ENCODE measurements around the gene CIT. TPM values are rescaled to one million over a fixed set of nuclear protein-coding genes. Genes with fewer than 3 reads are reported as not detected.

The CIT gene
- total and polyA plus RNA-seq, 2 donors (not counting 3 experiments of a cell fraction or from before 2014, with no cell fraction given), result 13.3 to 61.8 TPM

DNA sequence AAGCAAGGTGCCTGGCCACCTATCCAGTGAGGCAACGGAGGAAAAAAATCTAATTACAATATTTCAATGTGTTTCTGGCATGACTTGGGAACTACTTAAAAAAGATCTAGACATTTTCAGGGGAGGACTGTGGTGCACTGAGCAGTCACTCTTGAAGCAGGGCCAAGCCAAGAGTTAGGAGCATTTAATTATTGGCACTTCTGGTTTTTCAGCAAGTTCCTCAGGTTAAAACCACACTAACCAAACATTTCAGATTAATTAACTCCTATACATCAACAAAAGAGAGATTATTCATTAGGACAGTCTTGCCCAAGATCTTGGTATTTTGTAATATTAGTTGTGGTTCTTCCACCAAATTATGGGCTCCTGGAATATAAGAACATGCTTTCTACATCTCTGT is 183.6 kb downstream of the CIT start:
- ChIA-PET POLR2A (no interaction called here), CTCF (interaction anchor here (1.0 to 1.1 kb wide), 2 partner anchors 12 to 87 kb away, joined by 3 to 4 read pairs; no protein-coding TSS in a partner anchor)
- H3K36me3 ChIP-seq (ENCODE audit: control insufficient read depth in 2 of 2, extremely low read depth in 1 of 2, insufficient read depth in 2 of 2, low read length in 2 of 2), result no peaks in the 10 kb centered on the region
- H3K4me3 ChIP-seq (replicated peaks in 1 of 3; ENCODE audit: insufficient read depth in 1 of 3, low read depth in 1 of 3, low read length in 3 of 3), result peak overlapping the region in 1 of 3 experiments; percentile 23
- intact Hi-C loops (cut with micrococcal nuclease), result loop anchor here (1.0 kb wide), 5 partner anchors 11 to 87 kb away; no protein-coding TSS in a partner anchor
- H3K27ac ChIP-seq (ENCODE audit: insufficient read depth, low read depth, low read length), result peak overlapping the region; percentile 50
- peak overlapping the region; percentile 36 for H3K9ac ChIP-seq (replicated peaks; ENCODE audit: extremely low read depth, insufficient read depth, low read length)
- H3K9me3 ChIP-seq (replicated peaks; ENCODE audit: control insufficient read depth, insufficient read depth, low read length), result no peaks in the 10 kb centered on the region
- H4K20me1 ChIP-seq (replicated peaks; ENCODE audit: control insufficient read depth, extremely low read depth, insufficient read depth, low read length), result no peaks in the 10 kb centered on the region
- no peaks in the 10 kb centered on the region for H3K9me1 ChIP-seq (replicated peaks; ENCODE audit: control insufficient read depth, extremely low read depth, insufficient read depth, low read length)
- no TSS peak for BruUV-seq (replicated peaks)
- peaks cover 30% of the 10 kb centered on the region for H3K4me1 ChIP-seq (ENCODE audit: control insufficient read depth, extremely low read depth, insufficient read depth, low read length)
- no peak for FAIRE-seq
- H3K27me3 ChIP-seq (ENCODE audit: control insufficient read depth in 2 of 2, insufficient read depth in 2 of 2, low read length in 2 of 2), result no peaks in the 10 kb centered on the region
- H2AFZ ChIP-seq (ENCODE audit: low read depth, low read length), result no peak overlapping the region
- TF ChIP-seq, protein P1, sequence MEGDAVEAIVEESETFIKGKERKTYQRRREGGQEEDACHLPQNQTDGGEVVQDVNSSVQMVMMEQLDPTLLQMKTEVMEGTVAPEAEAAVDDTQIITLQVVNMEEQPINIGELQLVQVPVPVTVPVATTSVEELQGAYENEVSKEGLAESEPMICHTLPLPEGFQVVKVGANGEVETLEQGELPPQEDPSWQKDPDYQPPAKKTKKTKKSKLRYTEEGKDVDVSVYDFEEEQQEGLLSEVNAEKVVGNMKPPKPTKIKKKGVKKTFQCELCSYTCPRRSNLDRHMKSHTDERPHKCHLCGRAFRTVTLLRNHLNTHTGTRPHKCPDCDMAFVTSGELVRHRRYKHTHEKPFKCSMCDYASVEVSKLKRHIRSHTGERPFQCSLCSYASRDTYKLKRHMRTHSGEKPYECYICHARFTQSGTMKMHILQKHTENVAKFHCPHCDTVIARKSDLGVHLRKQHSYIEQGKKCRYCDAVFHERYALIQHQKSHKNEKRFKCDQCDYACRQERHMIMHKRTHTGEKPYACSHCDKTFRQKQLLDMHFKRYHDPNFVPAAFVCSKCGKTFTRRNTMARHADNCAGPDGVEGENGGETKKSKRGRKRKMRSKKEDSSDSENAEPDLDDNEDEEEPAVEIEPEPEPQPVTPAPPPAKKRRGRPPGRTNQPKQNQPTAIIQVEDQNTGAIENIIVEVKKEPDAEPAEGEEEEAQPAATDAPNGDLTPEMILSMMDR (IDR thresholded peaks at IDR 0.05; ENCODE audit: extremely low read depth in 1 of 2, insufficient read depth in 1 of 2, low read depth in 1 of 2, low read length in 2 of 2), result no peak
- TF ChIP-seq POLR2AphosphoS5 (IDR thresholded peaks at IDR 0.05; ENCODE audit: insufficient read depth, low read depth, low read length) (no peak), MYC (IDR thresholded peaks at IDR 0.05; ENCODE audit: low read depth, low read length) (no peak), GATA2 (IDR thresholded peaks at IDR 0.05; ENCODE audit: insufficient read depth, insufficient read length, low read depth, low read length) (no peak), FOS (IDR thresholded peaks at IDR 0.05; ENCODE audit: borderline replicate concordance, insufficient read depth, low read length) (no peak), POLR2A (IDR thresholded peaks at IDR 0.05; ENCODE audit: low read depth, low read length) (no peak), EZH2 (IDR thresholded peaks at IDR 0.05; ENCODE audit: borderline replicate concordance, low read depth, low read length, severe bottlenecking) (no peak), JUN (IDR thresholded peaks at IDR 0.05; ENCODE audit: borderline replicate concordance, insufficient read depth, insufficient read length, low read depth) (no peak)
- TF ChIP-seq, protein P2, sequence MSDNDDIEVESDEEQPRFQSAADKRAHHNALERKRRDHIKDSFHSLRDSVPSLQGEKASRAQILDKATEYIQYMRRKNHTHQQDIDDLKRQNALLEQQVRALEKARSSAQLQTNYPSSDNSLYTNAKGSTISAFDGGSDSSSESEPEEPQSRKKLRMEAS (IDR thresholded peaks at IDR 0.05; ENCODE audit: insufficient read depth, insufficient read length), result no peak
- H3K79me2 ChIP-seq (ENCODE audit: control insufficient read depth, insufficient read depth, low read length), result no peaks in the 10 kb centered on the region
- peak overlapping the region; percentile 78 for H3K4me2 ChIP-seq (ENCODE audit: insufficient read depth, low read length)
- dilution Hi-C loops (cut with MboI; ENCODE audit: extremely low pct_ligation_motif_present, low sequenced_read_pairs), result no loop called here
- DNase-seq (ENCODE audit: low read depth, low spot score), result no peak
